ENCODE data around the gene ADORA2A. TPM values are rescaled to one million over a fixed set of nuclear protein-coding genes. Genes with fewer than 3 reads are reported as not detected.
A peak's percentile ranks its signal among the peaks of the same experiment; 100 is the strongest.

Gene ADORA2A
- total and polyA plus RNA-seq, 2 donors (not counting 1 experiment from before 2014, with no cell fraction given), result 0.78 to 1.5 TPM

- Histone ChIP-seq H3K4me2 (ENCODE audit: extremely low read depth, insufficient read depth, low read length) (no peak overlapping the region), H3K4me1 (ENCODE audit: control insufficient read depth, extremely low read depth, insufficient read depth, low read length) (no peaks in the 10 kb centered on the region), H3K27me3 (ENCODE audit: control insufficient read depth, insufficient read depth, low read length) (no peaks in the 10 kb centered on the region), H2AFZ (ENCODE audit: low read length) (no peak overlapping the region), H3K4me3 (replicated peaks in 1 of 4; ENCODE audit: control extremely low read depth in 1 of 4, insufficient read depth in 1 of 4, low read depth in 3 of 4, low read length in 4 of 4) (no peak overlapping the region), H3K27ac (ENCODE audit: insufficient read depth, low read length) (no peak overlapping the region), H4K20me1 (ENCODE audit: control insufficient read depth, extremely low read depth, insufficient read depth, low read length) (no peaks in the 10 kb centered on the region), H3K9ac (ENCODE audit: insufficient read depth, low read length) (no peak overlapping the region), H3K79me2 (ENCODE audit: control insufficient read depth, insufficient read depth, low read length) (no peaks in the 10 kb centered on the region), H3K36me3 (ENCODE audit: control insufficient read depth, insufficient read depth, low read length) (no peaks in the 10 kb centered on the region), H3K9me3 (ENCODE audit: control insufficient read depth, insufficient read depth, low read depth, low read length) (no peaks in the 10 kb centered on the region)
- TF ChIP-seq EZH2 (IDR thresholded peaks at IDR 0.05; ENCODE audit: low read length, missing control alignments) (no peak), CTCF (conservative IDR thresholded peaks at IDR 0.05 in 1 of 2, IDR thresholded peaks at IDR 0.05 in 1 of 2; ENCODE audit: low read depth in 1 of 2, low read length in 2 of 2) (no peak)
- no peak for DNase-seq (ENCODE audit: low read depth in 2 of 2)
Observed at GRCh38 chr22:24457894-24458420, 30.6 kb downstream of the ADORA2A start.

- Histone ChIP-seq H3K79me2 (ENCODE audit: control insufficient read depth, insufficient read depth, low read length) (no peaks in the 10 kb centered on the region), H3K27me3 (ENCODE audit: control insufficient read depth, insufficient read depth, low read length) (no peaks in the 10 kb centered on the region), H3K4me3 (replicated peaks in 1 of 4; ENCODE audit: control extremely low read depth in 1 of 4, insufficient read depth in 1 of 4, low read depth in 3 of 4, low read length in 4 of 4) (no peak overlapping the region), H3K9me3 (ENCODE audit: control insufficient read depth, insufficient read depth, low read depth, low read length) (no peaks in the 10 kb centered on the region), H3K27ac (ENCODE audit: insufficient read depth, low read length) (no peak overlapping the region), H3K36me3 (ENCODE audit: control insufficient read depth, insufficient read depth, low read length) (no peaks in the 10 kb centered on the region), H2AFZ (ENCODE audit: low read length) (no peak overlapping the region), H3K4me2 (ENCODE audit: extremely low read depth, insufficient read depth, low read length) (no peak overlapping the region), H3K9ac (ENCODE audit: insufficient read depth, low read length) (no peak overlapping the region), H4K20me1 (ENCODE audit: control insufficient read depth, extremely low read depth, insufficient read depth, low read length) (no peaks in the 10 kb centered on the region), H3K4me1 (ENCODE audit: control insufficient read depth, extremely low read depth, insufficient read depth, low read length) (no peaks in the 10 kb centered on the region)
- TF ChIP-seq CTCF (conservative IDR thresholded peaks at IDR 0.05 in 1 of 2, IDR thresholded peaks at IDR 0.05 in 1 of 2; ENCODE audit: low read depth in 1 of 2, low read length in 2 of 2) (no peak), EZH2 (IDR thresholded peaks at IDR 0.05; ENCODE audit: low read length, missing control alignments) (no peak)
- DNase-seq (ENCODE audit: low read depth in 2 of 2), result no peak
Observed at GRCh38 chr22:24459911-24460310, 32.5 kb downstream of the ADORA2A start.

- no peaks in the 10 kb centered on the region for H4K20me1 ChIP-seq (ENCODE audit: control insufficient read depth, extremely low read depth, insufficient read depth, low read length)
- H3K4me3 ChIP-seq (replicated peaks in 1 of 4; ENCODE audit: control extremely low read depth in 1 of 4, insufficient read depth in 1 of 4, low read depth in 3 of 4, low read length in 4 of 4), result no peak overlapping the region
- H3K79me2 ChIP-seq (ENCODE audit: control insufficient read depth, insufficient read depth, low read length), result no peaks in the 10 kb centered on the region
- H3K9ac ChIP-seq (ENCODE audit: insufficient read depth, low read length), result no peak overlapping the region
- H3K9me3 ChIP-seq (ENCODE audit: control insufficient read depth, insufficient read depth, low read depth, low read length), result no peaks in the 10 kb centered on the region
- H3K27me3 ChIP-seq (ENCODE audit: control insufficient read depth, insufficient read depth, low read length), result no peaks in the 10 kb centered on the region
- peak overlapping the region; percentile 6 for H2AFZ ChIP-seq (ENCODE audit: low read length)
- DNase-seq (ENCODE audit: low read depth in 2 of 2), result peak in 1 of 2 donors; percentile 30
- no peak overlapping the region for H3K27ac ChIP-seq (ENCODE audit: insufficient read depth, low read length)
- no peak for TF ChIP-seq EZH2 (IDR thresholded peaks at IDR 0.05; ENCODE audit: low read length, missing control alignments)
- no peak for TF ChIP-seq CTCF (conservative IDR thresholded peaks at IDR 0.05 in 1 of 2, IDR thresholded peaks at IDR 0.05 in 1 of 2; ENCODE audit: low read depth in 1 of 2, low read length in 2 of 2)
- no peak overlapping the region for H3K4me2 ChIP-seq (ENCODE audit: extremely low read depth, insufficient read depth, low read length)
- H3K4me1 ChIP-seq (ENCODE audit: control insufficient read depth, extremely low read depth, insufficient read depth, low read length), result peaks cover 1% of the 10 kb centered on the region
- no peaks in the 10 kb centered on the region for H3K36me3 ChIP-seq (ENCODE audit: control insufficient read depth, insufficient read depth, low read length)
Observed at GRCh38 chr22:24460418-24461089, 33.2 kb downstream of the ADORA2A start.

Measured in fibroblast of lung (primary cell).